Cardiac muscle cell (in vitro differentiated cells and primary cell): ENCODE data around the gene C6orf136. TPM values are rescaled to one million over a fixed set of nuclear protein-coding genes. Genes with fewer than 3 reads are reported as not detected.
A peak's percentile ranks its signal among the peaks of the same experiment; 100 is the strongest.

ENCODE experiments used
- DNase-seq, 2 donors: peaks; one replicate each; pipeline versions ENCODE4 v3.0.0 to v3.0.0-alpha.2; 2010 to 2017; ENCODE audit warnings: low read depth in 1 of 2, low spot score in 1 of 2
- H3K27ac ChIP-seq: fragments of 200-600 bp; sonication (generic); 2 replicates; pipeline ENCODE4 v1.5.1; 2016
- H3K27me3 ChIP-seq: fragments of 200-600 bp; sonication (generic); 2 replicates; pipeline ENCODE4 v1.6.0; 2016; ENCODE audit warnings: control low read depth
- H3K36me3 ChIP-seq: fragments of 200-600 bp; sonication (generic); 2 replicates; pipeline ENCODE4 v1.5.1; 2016; ENCODE audit warnings: control low read depth
- H3K4me1 ChIP-seq: fragments of 200-600 bp; sonication (generic); 2 replicates; pipeline ENCODE4 v1.8.1; 2017; ENCODE audit warnings: low read depth, mild to moderate bottlenecking, mixed run types
- H3K4me3 ChIP-seq: fragments of 200-600 bp; sonication (generic); 2 replicates; pipeline ENCODE4 v1.5.1; 2016; ENCODE audit warnings: mild to moderate bottlenecking
- H3K9me3 ChIP-seq: fragments of 200-600 bp; sonication (generic); 2 replicates; pipeline ENCODE4 v1.5.1; 2017; ENCODE audit warnings: low read depth, mild to moderate bottlenecking, control low read depth
- CTCF ChIP-seq: IDR thresholded peaks from 2 replicates; pipeline ENCODE4 v1.5.1; 2012; ENCODE audit warnings: low read depth, mild to moderate bottlenecking, low read length
- polyA plus RNA-seq: library from polyadenylated mRNA; unstranded; fragments of >200 nt; fragmentation: Nextera tagmentation; extraction: Ambion mirVana; gene quantifications from 2 replicates; pipeline ENCODE4 v1.2.1, GENCODE V29; 2016
- total RNA-seq: library from RNA; depleted of rRNA; stranded (reverse); fragments of >200 nt; gene quantifications from 2 replicates; pipeline ENCODE4 v1.2.3, GENCODE V29; 2016

C6orf136 gene
- total and polyA plus RNA-seq, 2 experiments from 2014 or later, result 28.5 to 40.1 TPM

GRCh38 chr6:30601436-30601814 lies 45.5 kb upstream of the C6orf136 start:
- no peak for TF ChIP-seq CTCF
- Histone ChIP-seq H3K27ac (peak overlapping the region; percentile 59), H3K4me3 (no peak overlapping the region), H3K4me1 (no peaks in the 10 kb centered on the region), H3K36me3 (peaks cover 53% of the 10 kb centered on the region), H3K27me3 (no peaks in the 10 kb centered on the region), H3K9me3 (no peaks in the 10 kb centered on the region)
- no peak for DNase-seq

GRCh38 chr6:30601815-30602641 lies 44.9 kb upstream of the C6orf136 start:
- no peaks in the 10 kb centered on the region for H3K27me3 ChIP-seq
- TF ChIP-seq CTCF, result no peak
- H3K9me3 ChIP-seq, result no peaks in the 10 kb centered on the region
- H3K4me1 ChIP-seq, result no peaks in the 10 kb centered on the region
- no peak overlapping the region for H3K27ac ChIP-seq
- no peak for DNase-seq
- H3K36me3 ChIP-seq, result peaks cover 59% of the 10 kb centered on the region
- no peak overlapping the region for H3K4me3 ChIP-seq

- no peak overlapping the region for H3K4me3 ChIP-seq
- H3K27me3 ChIP-seq, result no peaks in the 10 kb centered on the region
- DNase-seq, result no peak
- H3K27ac ChIP-seq, result peak overlapping the region; percentile 1
- no peak for TF ChIP-seq CTCF
- H3K36me3 ChIP-seq, result peaks cover 74% of the 10 kb centered on the region
- H3K9me3 ChIP-seq, result no peaks in the 10 kb centered on the region
- no peaks in the 10 kb centered on the region for H3K4me1 ChIP-seq
Measured at GRCh38 chr6:30603961-30604360, 43.0 kb upstream of the C6orf136 start.

GRCh38 chr6:30610065-30610464 lies 36.9 kb upstream of the C6orf136 start:
- Histone ChIP-seq H3K36me3 (peaks cover 36% of the 10 kb centered on the region), H3K27ac (no peak overlapping the region), H3K4me3 (no peak overlapping the region), H3K4me1 (peaks cover 13% of the 10 kb centered on the region), H3K9me3 (no peaks in the 10 kb centered on the region), H3K27me3 (no peaks in the 10 kb centered on the region)
- no peak for DNase-seq
- no peak for TF ChIP-seq CTCF

- peak overlapping the region; percentile 33 for H3K27ac ChIP-seq
- no peak overlapping the region for H3K4me3 ChIP-seq
- TF ChIP-seq CTCF, result no peak
- H3K9me3 ChIP-seq, result no peaks in the 10 kb centered on the region
- peak in 1 of 2 donors; percentile 43 for DNase-seq
- H3K4me1 ChIP-seq, result peaks cover 13% of the 10 kb centered on the region
- peaks cover 30% of the 10 kb centered on the region for H3K36me3 ChIP-seq
- H3K27me3 ChIP-seq, result no peaks in the 10 kb centered on the region
Measured at GRCh38 chr6:30611150-30611855, 35.6 kb upstream of the C6orf136 start.
